Measurements from ENCODE around the gene NUP210L. TPM values are rescaled to one million over a fixed set of nuclear protein-coding genes. Genes with fewer than 3 reads are reported as not detected.
A peak's percentile ranks its signal among the peaks of the same experiment; 100 is the strongest.

NUP210L gene
- total and polyA plus RNA-seq, 9 of the 15 experiments (the other 6 are each of a cell fraction or from before 2014, with no cell fraction given): 0.01 to 0.04 TPM; not detected in 7

DNA sequence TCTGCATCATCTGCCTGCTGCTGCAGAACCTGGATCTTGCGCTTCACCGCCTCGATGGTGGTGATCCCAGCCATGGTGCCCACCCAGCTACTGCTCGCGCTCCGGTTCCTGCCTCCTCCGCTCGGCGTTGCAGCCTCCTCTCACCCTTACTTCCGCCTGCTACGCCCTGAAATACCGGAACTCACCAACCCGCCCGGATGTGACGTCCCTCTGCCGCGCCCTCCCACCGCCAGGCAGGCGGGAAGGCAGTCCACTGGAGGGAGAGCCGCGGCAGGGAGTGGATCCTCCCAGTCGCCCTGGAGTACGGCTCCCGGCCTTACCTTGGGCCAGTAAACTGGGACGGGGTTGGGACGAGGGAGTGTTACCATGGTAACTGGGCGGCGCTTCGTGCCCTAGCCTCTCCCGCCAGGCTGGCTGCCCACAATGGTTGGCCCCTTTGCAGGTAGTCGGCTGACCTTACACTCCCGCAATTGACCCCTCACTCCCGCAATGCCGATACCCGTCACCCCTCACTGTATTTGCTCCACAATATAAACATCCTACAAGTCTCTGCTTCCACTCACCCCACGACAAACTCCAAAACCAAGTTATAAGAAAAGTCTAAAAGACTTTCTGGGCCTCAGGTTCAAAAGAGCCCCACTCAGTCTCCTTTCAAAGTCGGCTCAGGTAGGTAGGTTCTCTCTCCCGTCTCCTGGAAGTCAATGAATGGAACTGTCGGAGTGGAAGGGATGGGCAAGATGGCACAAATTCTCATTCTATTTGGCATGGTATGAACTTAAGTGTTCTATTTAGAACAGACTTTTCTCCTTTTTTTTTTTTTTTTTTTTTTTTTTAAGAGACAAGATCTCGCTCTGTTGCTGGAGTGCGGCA, 28.4 kb upstream of the NUP210L start:
- Histone ChIP-seq H3K9me3 (replicated peaks; ENCODE audit: control insufficient read depth, insufficient read depth, low read depth, low read length) (no peaks in the 10 kb centered on the region), H3K79me2 (ENCODE audit: control insufficient read depth, insufficient read depth, low read length) (peaks cover 48% of the 10 kb centered on the region), H3K9ac (ENCODE audit: insufficient read depth in 1 of 2, low read depth in 2 of 2, low read length in 2 of 2) (peak overlapping the region; percentile 77 to 94), H2AFZ (ENCODE audit: low read depth, low read length) (peak overlapping the region; percentile 90), H3K4me1 (replicated peaks in 1 of 2; ENCODE audit: control insufficient read depth in 2 of 2, insufficient read depth in 2 of 2, low read length in 2 of 2) (peaks cover 26 to 53% of the 10 kb centered on the region in 2 experiments), H4K20me1 (replicated peaks; ENCODE audit: control insufficient read depth, insufficient read depth, low read length) (peaks cover 41% of the 10 kb centered on the region), H3K36me3 (ENCODE audit: control insufficient read depth, insufficient read depth, low read length) (peaks cover 29% of the 10 kb centered on the region; the same call in 2 of the 3 replicates), H3K4me2 (ENCODE audit: insufficient read depth, low read length) (peak overlapping the region; percentile 94), H3K9me1 (ENCODE audit: control insufficient read depth, insufficient read depth, low read length) (no peaks in the 10 kb centered on the region), H3K27me3 (ENCODE audit: control insufficient read depth in 2 of 2, insufficient read depth in 2 of 2, low read length in 2 of 2) (no peaks in the 10 kb centered on the region), H3K4me3 (peak overlapping the region; percentile 71), H3K27ac (ENCODE audit: extremely low read depth, low read depth, low read length) (peak overlapping the region; percentile 90)
- POLR2A ChIA-PET: interaction anchor here (0.6 to 2.5 kb wide), 6 partner anchors 7 to 192 kb away, joined by 4 to 11 read pairs (median 5); partner anchors contain the start of gene RPS27
- DNase-seq (ENCODE audit: extremely low read depth in 1 of 4, low spot score in 3 of 4) (peak; percentile 96 to 98 (median 96)), ATAC-seq (peak; percentile 89), FAIRE-seq (peak; percentile 85)
- CTCF ChIA-PET (ENCODE audit: low intra/inter-chr PET ratio): interaction anchor here (0.5 to 0.6 kb wide), 2 partner anchors 22 to 267 kb away, joined by 3 read pairs; no protein-coding TSS in a partner anchor
- TSS peak; percentile 94 for BruUV-seq (replicated peaks)
- in situ Hi-C loops (cut with MboI): no loop called here
- WGBS (ENCODE audit: insufficient coverage, low coverage, missing lambda C conversion rate): 2% methylated on average over 37 of the region's 41 CpGs
- intact Hi-C loops (cut with micrococcal nuclease): loop anchor here (2.0 to 5.0 kb wide), 3 partner anchors 24 to 191 kb away; partner anchors contain the start of gene RPS27
- TF ChIP-seq CBX3 (IDR thresholded peaks at IDR 0.05; ENCODE audit: borderline replicate concordance in 1 of 2, low read length in 2 of 2) (peak in 1 of 2 experiments; percentile 29; a peak in 1 of 3 replicates), NR2F6 (CRISPR knock-in tag; IDR thresholded peaks at IDR 0.05) (no peak), ZNF561 (CRISPR knock-in tag; conservative IDR thresholded peaks at IDR 0.05) (no peak), ZNF253 (CRISPR knock-in tag; conservative IDR thresholded peaks at IDR 0.05) (no peak), ZFX (CRISPR knock-in tag; IDR thresholded peaks at IDR 0.05) (peak; percentile 93), ETV1 (tag; conservative IDR thresholded peaks at IDR 0.05; ENCODE audit: low read depth) (peak; percentile 87), NFIC (IDR thresholded peaks at IDR 0.05) (peak; percentile 45), ZNF146 (CRISPR knock-in tag; IDR thresholded peaks at IDR 0.05; ENCODE audit: unreplicated experiment) (no peak), NEUROD1 (IDR thresholded peaks at IDR 0.05; ENCODE audit: borderline replicate concordance, low read depth, low read length, partially characterized antibody) (peak; percentile 90), FOXK1 (CRISPR knock-in tag; IDR thresholded peaks at IDR 0.05; ENCODE audit: borderline replicate concordance) (peak; percentile 88), RCOR1 (IDR thresholded peaks at IDR 0.05; ENCODE audit: borderline replicate concordance in 1 of 2, low read depth in 2 of 2, low read length in 2 of 2) (peak in 1 of 2 experiments; percentile 30; a peak in 1 of 4 replicates), CBFA2T3 (IDR thresholded peaks at IDR 0.05) (peak; percentile 8; the same call in 1 of the 2 replicates), ZBTB17 (CRISPR knock-in tag; IDR thresholded peaks at IDR 0.05) (peak; percentile 86)
- TF ChIP-seq, protein P1, sequence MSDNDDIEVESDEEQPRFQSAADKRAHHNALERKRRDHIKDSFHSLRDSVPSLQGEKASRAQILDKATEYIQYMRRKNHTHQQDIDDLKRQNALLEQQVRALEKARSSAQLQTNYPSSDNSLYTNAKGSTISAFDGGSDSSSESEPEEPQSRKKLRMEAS (CRISPR knock-in tag; IDR thresholded peaks at IDR 0.05): peak; percentile 90
- TF ChIP-seq, protein P2, sequence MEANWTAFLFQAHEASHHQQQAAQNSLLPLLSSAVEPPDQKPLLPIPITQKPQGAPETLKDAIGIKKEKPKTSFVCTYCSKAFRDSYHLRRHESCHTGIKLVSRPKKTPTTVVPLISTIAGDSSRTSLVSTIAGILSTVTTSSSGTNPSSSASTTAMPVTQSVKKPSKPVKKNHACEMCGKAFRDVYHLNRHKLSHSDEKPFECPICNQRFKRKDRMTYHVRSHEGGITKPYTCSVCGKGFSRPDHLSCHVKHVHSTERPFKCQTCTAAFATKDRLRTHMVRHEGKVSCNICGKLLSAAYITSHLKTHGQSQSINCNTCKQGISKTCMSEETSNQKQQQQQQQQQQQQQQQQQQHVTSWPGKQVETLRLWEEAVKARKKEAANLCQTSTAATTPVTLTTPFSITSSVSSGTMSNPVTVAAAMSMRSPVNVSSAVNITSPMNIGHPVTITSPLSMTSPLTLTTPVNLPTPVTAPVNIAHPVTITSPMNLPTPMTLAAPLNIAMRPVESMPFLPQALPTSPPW (CRISPR knock-in tag; IDR thresholded peaks at IDR 0.05): peak; percentile 54; the same call in 1 of the 2 replicates
- TF ChIP-seq, protein P3, sequence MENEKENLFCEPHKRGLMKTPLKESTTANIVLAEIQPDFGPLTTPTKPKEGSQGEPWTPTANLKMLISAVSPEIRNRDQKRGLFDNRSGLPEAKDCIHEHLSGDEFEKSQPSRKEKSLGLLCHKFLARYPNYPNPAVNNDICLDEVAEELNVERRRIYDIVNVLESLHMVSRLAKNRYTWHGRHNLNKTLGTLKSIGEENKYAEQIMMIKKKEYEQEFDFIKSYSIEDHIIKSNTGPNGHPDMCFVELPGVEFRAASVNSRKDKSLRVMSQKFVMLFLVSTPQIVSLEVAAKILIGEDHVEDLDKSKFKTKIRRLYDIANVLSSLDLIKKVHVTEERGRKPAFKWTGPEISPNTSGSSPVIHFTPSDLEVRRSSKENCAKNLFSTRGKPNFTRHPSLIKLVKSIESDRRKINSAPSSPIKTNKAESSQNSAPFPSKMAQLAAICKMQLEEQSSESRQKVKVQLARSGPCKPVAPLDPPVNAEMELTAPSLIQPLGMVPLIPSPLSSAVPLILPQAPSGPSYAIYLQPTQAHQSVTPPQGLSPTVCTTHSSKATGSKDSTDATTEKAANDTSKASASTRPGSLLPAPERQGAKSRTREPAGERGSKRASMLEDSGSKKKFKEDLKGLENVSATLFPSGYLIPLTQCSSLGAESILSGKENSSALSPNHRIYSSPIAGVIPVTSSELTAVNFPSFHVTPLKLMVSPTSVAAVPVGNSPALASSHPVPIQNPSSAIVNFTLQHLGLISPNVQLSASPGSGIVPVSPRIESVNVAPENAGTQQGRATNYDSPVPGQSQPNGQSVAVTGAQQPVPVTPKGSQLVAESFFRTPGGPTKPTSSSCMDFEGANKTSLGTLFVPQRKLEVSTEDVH (IDR thresholded peaks at IDR 0.05; ENCODE audit: low read depth, partially characterized antibody): peak; percentile 97

Measured in K562 (cell line).